Thoracic aorta (tissue), 2 donors: ENCODE results near the gene NLGN1. TPM values are rescaled to one million over a fixed set of nuclear protein-coding genes. Genes with fewer than 3 reads are reported as not detected.

Experiments used
- ATAC-seq: fragments of 150-250 bp; one replicate; pipeline ENCODE4 v1.8.0; 2017; ENCODE audit warnings: low read depth; ENCODE audit not compliant: insufficient number of reproducible peaks, low FRiP score
- DNase-seq: peaks from one replicate; pipeline ENCODE4 v3.0.0-alpha.2; 2020; ENCODE audit warnings: low spot score
- H3K27ac ChIP-seq, 2 donors: fragments of 200-600 bp; sonication (generic); 1 replicate in 1 of 2; 2 replicates in 1 of 2; pipeline ENCODE4 v1.5.1; 2016; ENCODE audit warnings: mild to moderate bottlenecking in 2 of 2, moderate library complexity in 2 of 2
- H3K27me3 ChIP-seq: fragments of 200-600 bp; sonication (generic); replicated peaks from 2 replicates; pipeline ENCODE4 v1.6.0; 2016; ENCODE audit warnings: mild to moderate bottlenecking; ENCODE audit not compliant: insufficient read depth
- H3K36me3 ChIP-seq: fragments of 200-600 bp; sonication (generic); one replicate; pipeline ENCODE4 v1.5.1; 2016
- H3K4me1 ChIP-seq, 2 donors: fragments of 200-600 bp; sonication (generic); 1 replicate in 1 of 2; 2 replicates in 1 of 2; pipeline versions ENCODE4 v1.5.1 to v1.6.0; 2016; ENCODE audit warnings: low read depth in 2 of 2, mild to moderate bottlenecking in 1 of 2; ENCODE audit not compliant: control insufficient read depth in 1 of 2
- H3K4me3 ChIP-seq: fragments of 200-600 bp; sonication (generic); 2 replicates; pipeline ENCODE4 v1.5.1; 2016; ENCODE audit warnings: mild to moderate bottlenecking
- H3K9me3 ChIP-seq: fragments of 200-600 bp; sonication (generic); 2 replicates; pipeline ENCODE4 v1.5.1; 2016
- CTCF ChIP-seq: fragments of 200-600 bp; sonication (generic); IDR thresholded peaks from one replicate; pipeline ENCODE4 v1.5.1; 2019; ENCODE audit warnings: antibody characterized with exemption
- total RNA-seq, 2 donors: library from RNA; depleted of rRNA; stranded (reverse); fragments of >200 nt; gene quantifications; one replicate each; pipeline versions ENCODE4 v1.1.0 to v1.2.3, GENCODE V29; 2016

NLGN1 gene
- total RNA-seq, 2 donors from 2014 or later: 17.8 to 18.3 TPM

- Histone ChIP-seq H3K4me1 (no peaks in the 10 kb centered on the region), H3K36me3 (no peaks in the 10 kb centered on the region), H3K9me3 (no peaks in the 10 kb centered on the region), H3K27me3 (no peaks in the 10 kb centered on the region), H3K27ac (no peak overlapping the region), H3K4me3 (no peak overlapping the region)
- no peak for TF ChIP-seq CTCF
- ATAC-seq: no peak
- no peak for DNase-seq
Measured at GRCh38 chr3:174132421-174133042, 735.0 kb downstream of the NLGN1 start.

GRCh38 chr3:174146008-174146407 is 748.5 kb downstream of the NLGN1 start:
- Histone ChIP-seq H3K4me3 (no peak overlapping the region), H3K27ac (no peak overlapping the region), H3K4me1 (no peaks in the 10 kb centered on the region), H3K27me3 (no peaks in the 10 kb centered on the region), H3K36me3 (no peaks in the 10 kb centered on the region), H3K9me3 (no peaks in the 10 kb centered on the region)
- DNase-seq (no peak), ATAC-seq (no peak)
- TF ChIP-seq CTCF: no peak

GRCh38 chr3:174147798-174148197 is 750.3 kb downstream of the NLGN1 start:
- H3K4me3 ChIP-seq: no peak overlapping the region
- H3K36me3 ChIP-seq: no peaks in the 10 kb centered on the region
- no peak for TF ChIP-seq CTCF
- H3K27me3 ChIP-seq: no peaks in the 10 kb centered on the region
- H3K4me1 ChIP-seq: no peaks in the 10 kb centered on the region
- no peak overlapping the region for H3K27ac ChIP-seq
- H3K9me3 ChIP-seq: no peaks in the 10 kb centered on the region
- no peak for DNase-seq
- ATAC-seq: no peak

- no peaks in the 10 kb centered on the region for H3K36me3 ChIP-seq
- peaks cover 9 to 16% of the 10 kb centered on the region in 2 donors for H3K4me1 ChIP-seq
- ATAC-seq (no peak), DNase-seq (no peak)
- H3K4me3 ChIP-seq: no peak overlapping the region
- H3K9me3 ChIP-seq: no peaks in the 10 kb centered on the region
- no peaks in the 10 kb centered on the region for H3K27me3 ChIP-seq
- TF ChIP-seq CTCF: no peak
- no peak overlapping the region for H3K27ac ChIP-seq
Measured at GRCh38 chr3:174153871-174154270, 756.3 kb downstream of the NLGN1 start.

GRCh38 chr3:174156200-174156599 is 758.7 kb downstream of the NLGN1 start:
- no peak for DNase-seq
- Histone ChIP-seq H3K27ac (peak overlapping the region; percentile 29 to 65), H3K27me3 (no peaks in the 10 kb centered on the region), H3K9me3 (no peaks in the 10 kb centered on the region), H3K4me3 (peak overlapping the region; percentile 63), H3K36me3 (no peaks in the 10 kb centered on the region), H3K4me1 (peaks cover 13 to 22% of the 10 kb centered on the region in 2 donors)
- TF ChIP-seq CTCF: no peak
- ATAC-seq: no peak
